Esophagus muscularis mucosa (tissue), 4 donors: ENCODE measurements around the gene F13A1. TPM values are rescaled to one million over a fixed set of nuclear protein-coding genes. Genes with fewer than 3 reads are reported as not detected.

ENCODE experiments used
- DNase-seq: peaks from one replicate; pipeline ENCODE4 v3.0.0-alpha.2; 2017; ENCODE audit errors: extremely low spot score
- H3K27ac ChIP-seq, 4 donors: fragments of 200-600 bp; sonication (generic); replicated peaks in 1 of 4; 1 replicate in 3 of 4; 2 replicates in 1 of 4; pipeline ENCODE4 v1.5.1; 2016 to 2019; ENCODE audit warnings: mild to moderate bottlenecking in 1 of 4
- H3K27me3 ChIP-seq, 4 donors: fragments of 200-600 bp; sonication (generic); one replicate each; pipeline versions ENCODE4 v1.5.1 to v1.6.0; 2016 to 2019
- H3K36me3 ChIP-seq, 4 donors: fragments of 200-600 bp; sonication (generic); one replicate each; pipeline ENCODE4 v1.5.1; 2016 to 2019
- H3K4me1 ChIP-seq, 4 donors: fragments of 200-600 bp; sonication (generic); one replicate each; pipeline ENCODE4 v1.5.1; 2016 to 2019
- H3K4me3 ChIP-seq, 4 donors: fragments of 200-600 bp; sonication (generic); 1 replicate in 2 of 4; 2 replicates in 2 of 4; pipeline ENCODE4 v1.5.1; 2016 to 2019; ENCODE audit warnings: mild to moderate bottlenecking in 4 of 4, moderate library complexity in 1 of 4
- H3K9me3 ChIP-seq, 4 donors: fragments of 200-600 bp; sonication (generic); 1 replicate in 3 of 4; 2 replicates in 1 of 4; pipeline ENCODE4 v1.5.1; 2016 to 2019
- EP300 ChIP-seq: sonication (generic); formaldehyde crosslinking; IDR thresholded peaks from one replicate; pipeline ENCODE4 v1.6.1; 2017; ENCODE audit warnings: antibody characterized with exemption
- POLR2A ChIP-seq: fragments of 450-650 bp; IDR thresholded peaks from one replicate; pipeline ENCODE4 v1.6.1; 2017; ENCODE audit warnings: antibody characterized with exemption, moderate library complexity, mild to moderate bottlenecking, low read depth
- POLR2AphosphoS5 ChIP-seq, 2 donors: sonication (generic); formaldehyde crosslinking; IDR thresholded peaks; one replicate each; pipeline ENCODE4 v1.6.1; 2017; ENCODE audit warnings: antibody characterized with exemption in 2 of 2
- WGBS: methylation state at CpG from one replicate; pipeline ENCODE4 v1.1.5; 2018; 5-methylcytosine and 5-hydroxymethylcytosine counted together
- intact Hi-C: fragments of 100-400 bp; cut with DNase I; formaldehyde crosslinking; loops from one replicate; pipeline ENCODE4 v1.15.1; 2023
- total RNA-seq, 4 donors: library from RNA; depleted of rRNA; stranded (reverse); fragments of >200 nt; gene quantifications; one replicate each; pipeline versions ENCODE4 v1.1.0 to v1.2.1, GENCODE V29; 2016
- TF ChIP-seq, protein P1 (sequence below), 3 experiments: fragments of 200-600 bp in 2 of 3; fragments of 450-650 bp in 1 of 3; sonication (generic) in 2 of 3; IDR thresholded peaks; one replicate each; pipeline ENCODE4 v1.5.1; 2017 to 2019; ENCODE audit warnings: antibody characterized with exemption in 3 of 3, mild to moderate bottlenecking in 2 of 3, moderate library complexity in 1 of 3

The F13A1 gene
- total RNA-seq, 4 donors from 2014 or later: 63.6 to 173 (median 101) TPM

DNA sequence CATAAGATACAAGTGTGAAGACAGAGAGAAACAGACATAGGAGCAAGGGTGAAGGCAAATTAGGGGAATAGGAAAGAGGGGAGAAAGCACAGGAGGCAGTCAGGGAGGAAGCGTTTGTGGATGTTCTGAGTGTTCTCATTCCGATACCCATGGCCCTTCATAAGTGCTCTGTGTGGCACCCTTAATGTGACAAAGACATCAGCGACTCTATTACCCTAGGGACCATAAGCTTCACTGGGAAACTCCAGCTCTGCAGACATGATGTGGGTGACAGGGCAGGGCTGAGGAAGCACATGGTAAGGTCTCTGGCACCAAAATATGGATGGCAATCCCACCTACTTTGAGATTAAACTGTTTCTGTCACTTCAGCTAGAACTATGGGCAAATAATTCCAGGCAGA, 33.0 kb downstream of the F13A1 start:
- no peak for DNase-seq
- H3K9me3 ChIP-seq: no peaks in the 10 kb centered on the region
- H3K4me1 ChIP-seq: no peaks in the 10 kb centered on the region
- no peaks in the 10 kb centered on the region for H3K36me3 ChIP-seq
- intact Hi-C loops: no loop called here
- H3K27me3 ChIP-seq: peaks cover 0 to 4% (median 0%) of the 10 kb centered on the region in 4 donors
- TF ChIP-seq POLR2A: no peak
- no peak for TF ChIP-seq EP300
- TF ChIP-seq, protein P1, sequence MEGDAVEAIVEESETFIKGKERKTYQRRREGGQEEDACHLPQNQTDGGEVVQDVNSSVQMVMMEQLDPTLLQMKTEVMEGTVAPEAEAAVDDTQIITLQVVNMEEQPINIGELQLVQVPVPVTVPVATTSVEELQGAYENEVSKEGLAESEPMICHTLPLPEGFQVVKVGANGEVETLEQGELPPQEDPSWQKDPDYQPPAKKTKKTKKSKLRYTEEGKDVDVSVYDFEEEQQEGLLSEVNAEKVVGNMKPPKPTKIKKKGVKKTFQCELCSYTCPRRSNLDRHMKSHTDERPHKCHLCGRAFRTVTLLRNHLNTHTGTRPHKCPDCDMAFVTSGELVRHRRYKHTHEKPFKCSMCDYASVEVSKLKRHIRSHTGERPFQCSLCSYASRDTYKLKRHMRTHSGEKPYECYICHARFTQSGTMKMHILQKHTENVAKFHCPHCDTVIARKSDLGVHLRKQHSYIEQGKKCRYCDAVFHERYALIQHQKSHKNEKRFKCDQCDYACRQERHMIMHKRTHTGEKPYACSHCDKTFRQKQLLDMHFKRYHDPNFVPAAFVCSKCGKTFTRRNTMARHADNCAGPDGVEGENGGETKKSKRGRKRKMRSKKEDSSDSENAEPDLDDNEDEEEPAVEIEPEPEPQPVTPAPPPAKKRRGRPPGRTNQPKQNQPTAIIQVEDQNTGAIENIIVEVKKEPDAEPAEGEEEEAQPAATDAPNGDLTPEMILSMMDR (IDR thresholded peaks at IDR 0.05): no peak
- no peak for TF ChIP-seq POLR2AphosphoS5 (IDR thresholded peaks at IDR 0.05)
- H3K4me3 ChIP-seq: no peak overlapping the region
- WGBS: 81% methylated on average over 3 of the region's 3 CpGs
- H3K27ac ChIP-seq: no peak overlapping the region

DNA sequence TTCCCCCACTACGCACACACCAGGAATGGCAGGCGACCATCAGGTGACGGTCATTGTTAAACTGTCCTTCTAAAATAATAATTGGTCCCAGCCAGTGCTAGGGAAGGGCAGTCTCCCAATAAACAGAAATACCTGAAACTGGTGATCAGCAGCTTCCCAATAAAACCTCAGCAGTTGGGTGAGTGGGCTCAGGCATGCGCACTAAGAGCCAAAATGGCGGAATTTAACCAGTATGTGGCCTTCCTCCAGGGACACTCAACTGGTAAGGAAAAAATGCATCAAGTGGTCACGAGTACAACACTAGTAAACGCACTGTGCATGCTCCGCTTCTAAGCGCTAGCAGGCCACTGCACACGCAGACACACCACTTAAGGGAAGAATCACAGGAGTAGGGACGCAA, 34.8 kb downstream of the F13A1 start:
- no peaks in the 10 kb centered on the region for H3K9me3 ChIP-seq
- DNase-seq: peak; percentile 29
- 96% methylated on average over 11 of the region's 11 CpGs for WGBS

DNA sequence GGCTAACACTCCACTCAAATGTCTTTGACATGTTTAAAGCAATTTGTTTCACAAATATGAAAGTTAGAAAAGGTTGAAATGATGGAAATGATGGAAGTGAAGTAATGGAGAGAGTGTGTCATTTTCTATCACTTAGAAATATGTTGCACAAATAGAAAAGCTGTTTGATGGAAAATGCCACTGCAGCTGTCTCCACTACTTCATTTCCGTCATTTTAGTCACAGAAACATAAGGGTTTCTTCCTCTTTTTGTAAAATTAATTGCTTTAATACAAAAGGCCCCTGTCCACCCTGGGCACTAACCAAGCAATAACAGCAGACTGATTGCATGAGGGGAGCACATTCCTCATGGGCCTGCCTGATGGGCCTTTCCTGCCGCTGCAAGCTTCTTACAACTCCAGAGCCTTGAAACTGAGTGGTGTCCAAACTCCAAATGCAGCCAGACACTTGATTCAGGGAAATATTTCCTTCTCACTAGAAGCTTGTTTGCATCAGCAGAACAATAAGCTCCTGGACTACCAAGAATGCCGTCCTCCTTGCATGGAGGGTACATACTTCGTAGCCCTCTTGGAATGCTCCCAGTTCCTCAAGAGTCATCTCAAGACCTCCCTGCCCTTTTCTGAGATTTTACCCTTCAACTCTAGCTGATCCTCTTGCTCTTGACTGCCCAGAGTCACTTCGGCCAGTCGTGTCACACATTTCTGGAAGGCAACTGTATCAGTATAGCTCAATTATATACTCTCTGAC, 36.1 kb downstream of the F13A1 start:
- TF ChIP-seq, protein P1 (IDR thresholded peaks at IDR 0.05): no peak
- TF ChIP-seq POLR2A (no peak), POLR2AphosphoS5 (IDR thresholded peaks at IDR 0.05) (no peak), EP300 (no peak)
- Histone ChIP-seq H3K4me3 (no peak overlapping the region), H3K27me3 (no peaks in the 10 kb centered on the region), H3K9me3 (no peaks in the 10 kb centered on the region), H3K27ac (no peak overlapping the region), H3K4me1 (no peaks in the 10 kb centered on the region), H3K36me3 (no peaks in the 10 kb centered on the region)
- intact Hi-C loops: no loop called here
- WGBS: 74% methylated on average over 6 of the region's 6 CpGs
- peak; percentile 90 for DNase-seq

More for the DNA sequence above, 34.8 kb downstream of the F13A1 start:
- intact Hi-C loops: no loop called here
- Histone ChIP-seq H3K4me1 (no peaks in the 10 kb centered on the region), H3K36me3 (no peaks in the 10 kb centered on the region), H3K27ac (no peak overlapping the region), H3K27me3 (no peaks in the 10 kb centered on the region), H3K4me3 (no peak overlapping the region)
- TF ChIP-seq POLR2AphosphoS5 (IDR thresholded peaks at IDR 0.05) (no peak), EP300 (no peak), POLR2A (no peak)
- TF ChIP-seq, protein P1 (IDR thresholded peaks at IDR 0.05): no peak

DNA sequence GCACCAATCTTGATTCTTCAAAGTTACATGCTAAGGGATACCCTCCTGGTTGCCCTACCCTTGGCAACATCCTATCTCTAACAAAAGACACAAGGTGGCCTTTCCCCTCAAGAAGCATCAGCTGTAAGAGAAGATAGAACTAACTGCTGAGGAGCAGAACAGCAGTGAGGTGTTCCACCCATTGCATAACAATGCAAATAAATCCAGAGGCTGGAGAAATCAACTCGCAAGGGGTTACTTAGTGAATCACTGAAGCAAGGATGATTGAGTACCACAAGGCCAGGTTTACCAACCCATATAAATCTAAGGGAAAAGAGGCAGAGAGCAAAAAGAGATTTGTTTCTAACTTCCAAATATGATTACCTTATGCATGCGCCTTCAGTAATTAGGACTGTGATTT, 36.7 kb downstream of the F13A1 start:
- Histone ChIP-seq H3K27me3 (no peaks in the 10 kb centered on the region), H3K36me3 (no peaks in the 10 kb centered on the region), H3K4me1 (no peaks in the 10 kb centered on the region), H3K9me3 (no peaks in the 10 kb centered on the region), H3K27ac (no peak overlapping the region), H3K4me3 (no peak overlapping the region)
- 81% methylated on average over 2 of the region's 2 CpGs for WGBS
- peak; percentile 7 for DNase-seq
- TF ChIP-seq, protein P1 (IDR thresholded peaks at IDR 0.05): no peak
- TF ChIP-seq POLR2A (no peak), EP300 (no peak), POLR2AphosphoS5 (IDR thresholded peaks at IDR 0.05) (no peak)
- intact Hi-C loops: no loop called here
